GM18520 (cell line): ENCODE measurements around the gene FBRSL1.
"Not testable (repeated sequence)": the region's sequence is repeated elsewhere in the genome, so short reads cannot be mapped to it uniquely, and the experiment has no call there.

Source experiments
- ATAC-seq: cut with Tn5 transposase; IDR thresholded peaks from one replicate; pipeline ENCODE4 v1.9.1; 2021; ENCODE audit not compliant: unreplicated experiment

The FBRSL1 gene

DNA sequence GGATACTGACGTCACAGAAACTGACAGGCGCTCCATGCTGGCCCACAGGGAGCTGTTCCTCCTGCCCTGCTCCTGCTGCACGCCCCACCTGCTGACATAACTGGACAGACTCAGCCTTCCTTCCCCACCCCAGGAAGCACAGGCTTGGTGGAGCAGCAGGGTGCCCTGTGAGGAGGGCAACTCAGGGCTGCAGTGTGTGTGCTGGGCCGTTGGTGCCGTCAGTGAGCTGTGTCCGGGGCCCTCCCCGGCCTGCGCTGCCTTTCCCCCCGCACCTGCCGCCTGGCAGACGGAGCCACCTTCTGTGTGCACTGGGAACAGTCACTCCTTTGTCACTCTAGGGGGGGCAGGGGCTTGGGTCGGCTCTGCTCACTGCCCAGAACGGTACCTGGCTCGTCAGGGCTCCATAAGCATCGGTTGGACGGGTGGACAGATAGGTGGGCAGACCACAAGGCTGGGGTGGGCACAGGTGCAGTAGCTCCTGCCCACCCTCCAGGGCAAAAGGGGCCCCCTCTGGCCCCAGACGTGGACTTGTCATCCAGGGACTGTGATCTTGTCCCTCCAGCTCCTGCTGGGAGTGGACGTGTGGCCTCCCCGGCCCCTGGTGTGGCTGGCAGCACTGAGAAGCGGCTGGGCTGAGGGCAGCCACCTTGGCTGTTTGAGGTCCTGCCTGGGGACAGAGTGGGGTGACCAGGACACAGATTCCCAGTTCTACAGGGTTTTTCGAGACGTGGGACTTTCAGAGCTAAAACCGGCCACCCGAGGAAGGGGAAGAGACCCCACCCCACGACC lies 32.8 kb downstream of the FBRSL1 start:
- no peak for ATAC-seq

DNA sequence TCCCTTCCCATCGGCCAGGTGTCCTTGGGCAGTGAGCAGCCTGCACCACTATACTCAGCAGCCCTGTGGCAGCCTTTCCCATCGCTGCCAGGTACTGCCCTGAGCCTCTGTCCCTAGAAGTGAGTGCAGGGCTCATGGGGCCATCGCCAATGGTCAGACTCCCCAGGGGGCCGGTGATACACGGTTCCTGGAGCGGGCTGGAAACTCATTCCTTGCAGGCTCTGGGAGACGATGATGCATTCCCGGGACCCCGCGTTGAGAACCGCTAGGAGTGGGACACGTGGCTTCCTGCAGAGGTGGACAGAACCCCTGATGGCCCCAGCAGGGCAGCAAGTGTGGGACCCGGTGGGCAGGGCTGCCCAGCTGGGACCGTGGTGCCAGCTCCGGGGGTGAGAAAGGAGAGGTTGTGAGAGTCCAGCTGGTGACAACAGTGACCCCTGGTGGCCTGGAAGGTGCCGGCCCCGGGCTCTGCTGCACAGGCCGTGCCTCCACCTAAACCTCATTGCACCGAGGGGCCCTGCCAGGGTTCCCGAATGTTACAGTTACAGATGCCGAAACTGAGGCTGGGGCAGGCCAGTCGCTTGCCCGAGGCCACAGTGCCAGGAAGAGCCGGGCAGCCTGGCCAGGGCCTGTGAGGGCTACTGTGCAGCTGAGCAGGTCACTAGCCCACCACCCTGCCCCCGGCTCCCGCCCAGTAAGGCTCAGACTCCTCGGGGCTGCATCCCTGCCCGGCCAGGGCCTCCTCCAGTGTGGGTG lies 33.8 kb downstream of the FBRSL1 start:
- ATAC-seq, result no peak

DNA sequence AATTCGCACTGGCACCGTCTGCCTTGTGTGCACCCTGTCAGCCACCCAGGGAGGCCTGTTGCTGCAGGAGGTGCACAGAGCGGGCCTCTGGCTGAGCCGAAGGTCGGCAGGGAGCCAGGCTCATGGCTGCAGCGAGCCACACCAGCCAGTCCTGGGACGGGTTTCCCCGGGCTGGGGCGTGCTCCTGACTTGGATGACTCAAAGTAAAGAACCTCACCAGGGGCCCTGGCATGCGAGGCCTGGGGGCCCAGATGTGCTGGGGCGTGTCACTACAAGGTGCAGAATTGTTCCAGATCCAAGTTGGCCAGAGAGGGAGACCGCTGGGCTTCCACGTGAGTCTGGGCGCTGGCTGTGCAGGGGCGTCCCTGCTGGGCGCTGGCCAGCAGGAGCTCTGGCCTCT lies 34.5 kb downstream of the FBRSL1 start:
- ATAC-seq, result no peak

DNA sequence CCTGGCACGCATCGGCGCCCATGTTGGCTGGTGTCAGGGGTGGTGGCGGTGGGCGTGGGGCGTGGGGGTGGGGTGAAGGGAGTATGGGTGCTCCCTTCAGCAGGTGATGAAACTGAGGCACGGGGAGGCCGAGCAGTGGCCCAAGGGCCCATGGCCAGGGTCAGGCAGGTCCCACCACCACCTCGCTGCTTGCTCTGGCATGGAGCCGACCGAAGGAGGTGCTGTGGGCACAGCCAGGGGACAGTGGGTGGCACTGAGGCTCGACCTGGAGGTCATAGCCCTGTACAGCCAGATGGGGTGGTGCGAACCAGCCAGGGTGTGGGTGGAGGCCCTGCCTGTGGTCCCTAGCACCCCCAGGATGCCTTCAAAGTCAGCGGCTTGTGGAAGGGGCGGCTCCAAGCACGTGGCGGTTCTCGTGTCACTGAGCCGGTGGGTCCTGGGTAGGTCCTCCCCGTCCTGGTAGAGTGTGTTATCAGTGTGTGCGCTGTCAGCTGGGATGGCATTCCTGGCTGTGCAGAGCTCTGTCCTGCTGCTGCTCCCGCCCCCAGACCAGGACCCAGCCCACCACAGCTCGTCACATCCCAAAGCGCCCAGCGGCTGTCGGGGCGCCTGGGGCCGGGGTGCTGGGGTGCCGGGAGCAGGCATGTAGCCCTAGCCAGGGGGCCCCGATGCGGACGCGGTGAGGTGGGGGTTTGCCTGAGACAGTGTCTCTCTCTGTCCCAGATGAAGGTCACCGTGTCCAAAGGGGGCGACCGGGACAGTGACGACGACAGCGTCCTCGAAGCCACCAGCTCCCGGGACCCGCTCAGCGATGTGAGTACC lies 35.3 kb downstream of the FBRSL1 start:
- no peak for ATAC-seq

DNA sequence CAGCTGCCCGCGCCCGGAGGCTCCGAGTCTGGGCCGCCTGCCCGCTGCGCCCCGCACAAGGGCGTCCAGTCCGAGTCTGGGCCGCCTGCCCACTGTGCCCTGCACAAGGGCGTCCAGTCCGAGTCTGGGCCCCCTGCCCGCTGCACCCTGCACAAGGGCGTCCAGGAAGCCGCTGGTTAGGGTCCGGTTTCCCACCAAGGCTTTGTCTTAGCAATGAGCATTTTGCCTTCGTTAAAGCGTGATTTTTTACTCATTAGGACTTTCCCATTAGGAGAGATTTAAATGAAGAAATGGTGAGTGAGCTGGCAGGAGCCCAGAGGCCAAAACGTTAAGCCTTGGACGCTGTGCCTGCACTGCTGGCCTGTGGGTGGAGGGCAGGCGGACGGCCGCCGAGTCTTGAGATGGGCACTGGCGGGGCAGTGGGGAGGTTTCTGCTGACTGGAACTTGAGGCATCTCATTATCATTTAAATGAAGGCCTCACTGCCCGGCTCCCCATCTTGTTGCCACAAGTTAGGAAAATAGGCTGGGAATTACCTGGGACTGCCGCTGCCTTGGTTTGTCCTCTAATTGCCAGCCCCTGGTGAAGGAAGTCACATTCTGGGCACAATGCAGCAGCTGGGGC lies 36.0 kb downstream of the FBRSL1 start:
- no peak for ATAC-seq

DNA sequence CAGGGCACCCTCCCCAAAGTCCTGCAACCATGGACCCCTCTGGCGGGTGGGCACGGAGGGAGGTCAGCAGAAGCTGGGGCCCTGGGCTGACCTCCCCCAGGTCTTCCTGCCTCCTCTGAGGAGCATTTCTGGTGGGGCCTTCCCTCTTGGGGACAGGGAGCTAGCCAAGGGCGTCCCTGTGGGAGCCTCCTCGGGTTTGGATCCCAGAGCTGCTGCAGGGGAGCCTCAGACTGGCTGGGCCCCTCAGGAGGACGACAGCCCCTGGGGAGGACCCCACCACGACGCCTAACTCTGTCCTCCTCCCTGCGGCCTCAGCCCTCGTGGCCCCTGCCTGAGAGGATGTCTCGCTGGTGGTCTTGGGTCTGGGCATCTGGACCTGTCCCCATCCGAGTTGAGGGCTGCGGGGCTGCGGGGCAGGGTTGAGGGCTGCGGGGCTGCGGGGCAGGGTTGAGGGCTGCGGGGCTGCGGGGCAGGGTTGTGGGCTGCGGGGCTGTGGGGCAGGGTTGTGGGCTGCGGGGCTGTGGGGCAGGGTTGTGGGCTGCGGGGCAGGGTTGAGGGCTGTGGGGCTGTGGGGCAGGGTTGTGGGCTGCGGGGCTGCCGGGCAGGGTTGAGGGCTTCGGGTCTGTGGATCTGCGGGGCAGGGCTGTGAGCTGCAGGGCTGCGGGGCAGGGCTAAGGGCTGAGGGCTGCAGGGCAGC lies 37.4 kb downstream of the FBRSL1 start:
- no peak for ATAC-seq

DNA sequence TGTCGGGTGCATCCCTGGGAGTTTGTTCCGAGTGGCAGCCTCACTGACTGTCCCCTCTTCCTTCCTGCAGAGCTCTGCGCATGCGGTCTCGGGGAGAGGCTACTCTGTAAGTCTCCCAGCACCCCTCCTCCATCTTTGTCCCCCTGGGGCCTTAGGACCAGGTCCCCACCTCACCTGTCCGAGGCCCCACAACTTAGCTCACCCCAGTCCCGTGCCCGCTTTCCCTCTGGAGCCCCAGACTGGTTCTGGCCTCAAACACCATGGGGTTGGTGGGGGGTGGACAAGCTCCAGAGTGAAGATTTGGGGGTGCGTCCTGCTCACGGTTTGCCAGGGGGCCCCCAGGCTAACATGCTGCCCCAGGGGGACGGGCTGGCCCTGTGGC lies 37.9 kb downstream of the FBRSL1 start:
- ATAC-seq, result no peak

DNA sequence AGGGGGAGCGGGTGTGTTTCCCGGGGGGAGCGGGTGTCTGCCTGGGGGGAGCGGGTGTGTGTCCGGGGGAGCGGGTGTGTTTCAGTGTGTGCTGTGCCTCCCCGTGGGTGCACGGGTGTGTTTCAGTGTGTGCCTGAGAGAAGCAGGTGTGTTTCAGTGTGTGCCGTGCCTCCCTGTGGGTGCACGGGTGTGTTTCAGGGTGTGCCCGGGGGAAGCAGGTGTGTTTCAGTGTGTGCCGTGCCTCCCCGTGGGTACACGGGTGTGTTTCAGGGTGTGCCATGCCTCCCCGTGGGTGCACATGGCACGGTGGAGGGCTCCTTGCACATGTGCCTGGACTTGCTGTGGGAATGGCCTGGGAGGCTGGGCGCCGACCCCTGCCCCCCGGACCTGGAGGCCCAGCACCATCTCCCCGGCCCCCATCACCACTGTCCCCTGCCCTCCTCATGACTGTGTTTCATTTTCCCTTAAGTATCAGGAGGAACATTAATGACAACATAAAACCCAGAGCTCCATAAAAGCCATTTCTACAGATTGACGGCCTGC lies 38.7 kb downstream of the FBRSL1 start:
- no peak for ATAC-seq

DNA sequence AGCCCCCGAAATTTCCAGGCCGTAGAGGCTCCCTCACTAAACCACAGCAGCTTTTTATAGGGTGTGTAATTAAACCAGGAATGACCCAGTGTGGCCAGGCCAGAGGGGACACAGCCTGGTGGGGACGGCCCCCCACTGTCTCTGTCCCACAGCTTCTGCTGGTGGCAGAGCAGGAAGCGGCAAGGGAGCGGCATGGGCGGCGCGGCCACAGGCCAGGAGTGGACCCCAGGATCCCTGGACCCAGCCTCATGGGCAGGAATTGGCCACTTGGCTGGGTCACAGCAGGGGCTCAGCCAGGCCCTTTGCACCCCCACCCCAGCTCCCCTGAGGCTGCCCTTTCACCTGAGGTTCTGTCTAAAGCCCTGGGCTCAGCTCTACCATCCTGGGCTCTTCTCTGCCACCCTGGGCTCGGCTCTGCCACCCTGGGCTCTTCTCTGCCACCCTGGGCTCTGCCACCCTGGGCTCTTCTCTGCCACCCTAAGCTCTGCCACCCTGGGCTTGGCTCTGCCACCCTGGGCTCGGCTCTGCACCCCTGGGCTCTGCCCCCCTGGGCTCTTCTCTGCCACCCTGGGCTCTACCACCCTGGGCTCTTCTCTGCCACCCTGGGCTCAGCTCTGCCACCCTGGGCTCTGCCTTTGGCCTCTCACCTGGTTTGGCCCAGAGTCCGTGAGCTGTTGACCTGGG lies 39.3 kb downstream of the FBRSL1 start:
- ATAC-seq, result no peak

DNA sequence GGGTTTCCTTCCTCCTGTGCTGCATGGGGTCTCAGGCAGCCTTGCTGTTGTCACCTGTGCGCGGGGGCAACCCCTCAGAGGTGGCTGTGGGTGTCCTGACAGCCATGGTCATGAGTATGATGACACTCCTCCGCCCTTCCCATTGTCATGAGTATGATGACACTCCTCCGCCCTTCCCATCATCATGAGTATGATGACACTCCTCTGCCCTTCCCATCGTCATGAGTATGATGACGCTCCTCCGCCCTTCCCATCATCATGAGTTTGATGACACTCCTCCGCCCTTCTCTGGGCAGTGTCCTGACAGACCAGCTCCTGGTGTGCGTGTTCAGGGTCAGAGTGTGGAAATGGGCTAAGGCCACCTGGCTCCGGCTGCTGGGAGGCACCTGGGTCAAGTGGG lies 40.0 kb downstream of the FBRSL1 start:
- no peak for ATAC-seq

DNA sequence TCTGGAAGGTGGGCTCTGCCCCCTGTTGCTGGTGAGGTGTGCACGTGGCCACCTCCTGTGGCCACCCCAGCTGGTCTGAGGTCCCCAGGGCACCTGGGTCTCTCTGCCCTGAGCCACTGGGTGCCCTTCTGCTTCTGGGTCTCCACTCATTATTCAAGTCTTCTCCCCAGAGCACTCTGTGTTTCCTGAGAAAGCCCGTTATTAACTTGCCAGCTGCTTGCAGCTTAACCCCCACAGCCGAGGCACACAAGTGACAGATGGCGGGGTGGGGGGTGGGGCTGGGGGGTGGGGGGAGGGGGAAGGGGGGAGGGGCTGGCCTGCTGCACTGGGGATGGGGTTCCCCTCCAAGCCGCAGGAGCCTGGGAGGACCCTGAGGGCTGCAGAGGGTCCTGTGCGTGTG lies 40.5 kb downstream of the FBRSL1 start:
- ATAC-seq, result no peak

DNA sequence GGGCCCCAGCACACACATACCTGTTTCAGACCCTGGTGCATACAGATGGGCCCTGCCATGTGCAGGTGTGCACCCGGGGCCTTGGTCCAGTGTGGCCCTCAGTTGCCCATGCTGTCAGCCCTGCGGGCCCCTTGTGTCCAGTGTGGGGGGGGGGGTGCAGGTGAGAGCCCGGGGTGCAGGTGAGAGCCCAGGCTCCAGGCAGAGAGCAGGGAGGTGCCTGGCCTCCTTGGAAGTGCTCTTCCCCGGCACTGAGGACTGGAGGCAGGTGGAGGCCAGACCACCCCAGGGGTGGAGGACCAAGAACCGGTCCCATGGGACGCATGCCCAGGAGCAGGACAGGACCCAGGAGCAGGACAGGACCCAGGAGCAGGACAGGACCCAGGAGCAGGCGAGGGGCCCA lies 40.9 kb downstream of the FBRSL1 start:
- no peak for ATAC-seq

DNA sequence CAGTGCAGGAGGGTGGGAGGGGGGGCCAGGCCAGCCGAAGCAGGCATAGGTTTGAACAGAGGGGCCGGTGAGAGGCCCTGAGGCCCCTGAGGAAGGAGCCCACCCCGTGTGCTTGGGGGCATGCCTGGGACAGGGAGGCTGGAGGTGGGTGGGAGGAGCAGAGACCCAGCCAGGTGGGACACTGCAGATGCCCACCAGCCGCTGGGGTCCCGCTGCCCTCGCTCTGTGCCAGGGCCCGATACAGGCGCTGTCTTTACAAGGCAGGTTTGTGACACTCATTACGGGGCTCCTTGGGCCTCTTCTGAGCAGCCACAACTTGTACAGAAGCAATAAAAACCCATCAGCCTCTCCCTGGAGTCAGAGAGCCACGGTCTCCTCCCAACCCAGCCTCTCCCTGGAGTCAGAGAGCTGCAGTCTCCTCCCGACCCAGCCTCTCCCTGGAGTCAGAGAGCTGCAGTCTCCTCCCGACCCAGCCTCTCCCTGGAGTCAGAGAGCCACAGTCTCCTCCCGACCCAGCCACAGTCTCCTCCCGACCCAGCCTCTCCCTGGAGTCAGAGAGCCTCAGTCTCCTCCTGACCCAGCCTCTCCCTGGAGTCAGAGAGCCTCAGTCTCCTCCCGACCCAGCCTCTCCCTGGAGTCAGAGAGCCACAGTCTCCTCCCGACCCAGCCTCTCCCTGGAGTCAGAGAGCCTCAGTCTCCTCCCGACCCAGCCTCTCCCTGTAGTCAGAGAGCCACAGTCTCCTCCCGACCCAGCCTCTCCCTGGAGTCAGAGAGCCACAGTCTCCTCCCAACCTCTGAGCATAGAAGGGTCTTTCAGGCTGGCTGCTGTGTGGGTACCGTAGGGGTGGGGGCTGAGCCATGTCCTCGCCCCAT lies 43.0 kb downstream of the FBRSL1 start:
- not testable (repeated sequence) for ATAC-seq

DNA sequence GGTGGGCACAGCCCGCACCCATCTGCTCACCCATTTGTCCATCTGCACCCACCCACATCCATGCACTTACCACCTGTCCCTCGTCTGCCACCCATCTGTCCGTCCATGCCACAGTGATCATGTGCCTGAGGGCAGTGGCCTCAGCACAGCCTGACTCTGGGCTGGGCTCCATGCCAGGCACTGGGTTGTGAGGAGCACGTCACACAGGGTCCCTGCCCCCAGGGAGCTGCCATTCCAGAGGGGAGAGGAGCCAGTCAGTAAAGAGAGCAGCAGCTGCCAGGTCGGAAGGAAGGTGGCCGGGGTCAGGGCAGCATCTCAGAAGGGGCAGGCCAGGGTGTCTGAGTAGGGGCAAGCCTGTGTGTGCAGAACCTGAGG lies 43.6 kb downstream of the FBRSL1 start:
- no peak for ATAC-seq

DNA sequence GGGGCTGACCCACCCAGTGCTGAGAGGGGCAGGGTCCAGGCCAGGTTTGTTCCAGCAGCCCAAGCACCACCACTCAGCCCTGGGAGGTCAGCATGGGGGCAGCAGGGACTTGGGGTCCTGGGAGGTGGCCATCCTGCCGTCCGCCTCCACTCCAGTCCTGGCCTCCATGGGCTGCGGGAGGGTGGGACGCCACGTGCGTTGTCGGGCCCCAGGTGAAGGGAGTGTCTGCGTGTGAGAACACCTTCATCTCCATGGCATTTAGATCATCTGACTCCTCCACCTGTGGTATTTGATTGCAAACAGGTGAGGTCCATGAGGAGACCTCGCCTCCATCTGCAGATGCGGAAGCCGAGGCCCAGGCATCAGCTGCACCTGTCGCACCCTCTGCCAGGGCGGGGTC lies 44.1 kb downstream of the FBRSL1 start:
- ATAC-seq, result no peak

DNA sequence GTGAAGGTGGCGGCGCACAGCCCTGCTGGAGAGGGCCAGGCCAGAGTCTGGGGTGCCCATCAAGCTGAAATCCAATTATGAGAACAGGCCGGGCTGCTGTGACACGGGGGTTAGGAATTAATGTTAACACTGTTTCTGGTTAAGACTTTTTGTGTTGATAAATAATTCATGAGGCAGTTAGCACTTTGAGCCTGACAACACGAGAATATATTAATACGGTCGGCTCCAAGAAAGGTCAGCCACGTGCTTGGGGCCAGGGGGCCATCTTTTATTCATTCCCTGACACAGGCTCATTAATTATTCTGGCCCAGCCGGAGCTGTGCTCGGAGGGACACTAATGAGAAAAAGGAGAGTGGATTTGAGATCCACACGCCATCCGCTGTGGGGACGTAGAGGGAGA lies 45.1 kb downstream of the FBRSL1 start:
- no peak for ATAC-seq

DNA sequence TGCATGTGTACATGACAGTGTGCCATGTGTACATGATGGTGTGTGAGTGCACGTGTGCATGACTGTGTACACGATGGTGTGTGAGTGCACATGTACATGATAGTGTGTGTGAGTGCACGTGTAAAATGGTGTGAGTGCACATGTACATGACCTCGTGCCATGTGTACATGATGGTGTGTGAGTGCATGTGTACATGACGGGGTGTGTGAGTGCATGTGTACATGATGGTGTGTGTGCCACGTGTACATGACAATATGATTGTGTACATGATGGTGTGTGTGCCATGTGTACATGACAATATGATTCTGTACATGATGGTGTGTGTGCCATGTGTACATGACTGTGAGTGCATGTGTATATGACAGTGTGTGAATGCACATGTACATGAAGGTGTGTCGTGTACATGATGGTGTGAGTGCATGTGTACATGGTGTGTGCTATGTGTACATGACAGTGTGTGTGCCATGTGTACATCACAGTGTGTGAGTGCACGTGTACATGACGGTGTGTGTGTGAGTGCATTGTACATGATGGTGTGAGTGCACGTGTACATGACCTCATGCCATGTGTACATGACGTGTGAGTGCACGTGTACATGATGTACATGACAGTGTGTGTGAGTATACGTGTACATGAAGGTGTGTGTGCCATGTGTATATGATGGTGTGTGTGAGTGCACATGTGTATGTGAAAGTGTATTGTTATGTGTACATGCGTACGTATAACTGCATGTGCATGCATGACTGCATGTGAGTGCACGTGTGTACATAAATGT lies 46.3 kb downstream of the FBRSL1 start:
- ATAC-seq, result no peak

DNA sequence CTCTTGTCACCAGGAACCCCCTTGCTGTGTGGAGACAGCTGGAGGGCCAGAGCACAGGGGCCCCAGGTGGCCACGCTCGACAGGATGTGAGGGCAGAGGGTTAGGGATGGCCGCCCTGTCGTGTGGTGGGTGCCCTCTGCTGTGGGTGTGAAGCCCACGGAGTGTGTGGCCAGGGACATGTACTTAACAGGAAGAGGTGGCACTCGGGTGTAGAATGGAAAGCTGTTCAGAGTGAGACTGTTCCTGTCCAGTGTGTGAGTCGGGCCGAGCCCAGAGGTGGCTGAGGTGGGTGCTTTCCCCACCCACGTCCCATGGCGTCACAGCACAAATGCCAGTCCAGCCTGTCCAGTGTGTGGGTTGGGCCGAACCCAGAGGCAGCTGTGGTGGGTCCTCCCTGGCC lies 47.1 kb downstream of the FBRSL1 start:
- ATAC-seq, result no peak
